Astrocyte of the spinal cord (primary cell): ENCODE results near the gene FAR2.

Experiments
- DNase-seq: peaks from one replicate; pipeline ENCODE4 v3.0.0; 2011; ENCODE audit warnings: low read depth, low spot score
- H3K4me3 ChIP-seq: 2 replicates; pipeline ENCODE4 v1.5.1; 2011; ENCODE audit warnings: low read depth, mild to moderate bottlenecking, low read length, moderate library complexity
- in situ Hi-C: cut with HindIII; loops from 2 replicates; pipeline ENCODE4 v1.10.0; 2017; ENCODE audit warnings: low sequenced_read_pairs
- TF ChIP-seq, protein P1 (sequence below): IDR thresholded peaks from 2 replicates; pipeline ENCODE4 v1.5.1; 2012; ENCODE audit warnings: low read depth, mild to moderate bottlenecking, low read length, inconsistent platforms

Gene FAR2

DNA sequence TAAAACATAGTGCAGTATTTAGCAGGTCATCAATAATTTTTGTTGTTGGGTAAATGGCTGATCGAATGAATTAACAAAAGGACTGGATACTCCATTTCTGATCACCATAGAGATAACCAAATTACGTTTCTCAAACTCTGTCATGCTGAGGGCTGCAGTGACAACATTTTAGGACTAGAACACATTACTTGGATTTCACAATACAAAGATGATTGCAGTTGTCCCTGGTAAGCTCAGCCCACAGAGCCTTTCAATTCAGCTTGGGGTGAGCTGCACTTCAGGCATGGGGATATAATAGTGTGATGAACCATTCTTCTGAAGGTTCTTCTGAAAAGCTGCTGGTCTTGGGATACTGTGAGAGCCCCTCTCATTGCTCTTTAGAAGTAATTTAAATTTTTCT lies 74.3 kb downstream of the FAR2 start:
- TF ChIP-seq, protein P1, sequence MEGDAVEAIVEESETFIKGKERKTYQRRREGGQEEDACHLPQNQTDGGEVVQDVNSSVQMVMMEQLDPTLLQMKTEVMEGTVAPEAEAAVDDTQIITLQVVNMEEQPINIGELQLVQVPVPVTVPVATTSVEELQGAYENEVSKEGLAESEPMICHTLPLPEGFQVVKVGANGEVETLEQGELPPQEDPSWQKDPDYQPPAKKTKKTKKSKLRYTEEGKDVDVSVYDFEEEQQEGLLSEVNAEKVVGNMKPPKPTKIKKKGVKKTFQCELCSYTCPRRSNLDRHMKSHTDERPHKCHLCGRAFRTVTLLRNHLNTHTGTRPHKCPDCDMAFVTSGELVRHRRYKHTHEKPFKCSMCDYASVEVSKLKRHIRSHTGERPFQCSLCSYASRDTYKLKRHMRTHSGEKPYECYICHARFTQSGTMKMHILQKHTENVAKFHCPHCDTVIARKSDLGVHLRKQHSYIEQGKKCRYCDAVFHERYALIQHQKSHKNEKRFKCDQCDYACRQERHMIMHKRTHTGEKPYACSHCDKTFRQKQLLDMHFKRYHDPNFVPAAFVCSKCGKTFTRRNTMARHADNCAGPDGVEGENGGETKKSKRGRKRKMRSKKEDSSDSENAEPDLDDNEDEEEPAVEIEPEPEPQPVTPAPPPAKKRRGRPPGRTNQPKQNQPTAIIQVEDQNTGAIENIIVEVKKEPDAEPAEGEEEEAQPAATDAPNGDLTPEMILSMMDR: no peak
- H3K4me3 ChIP-seq: no peak overlapping the region
- DNase-seq: no peak
- in situ Hi-C loops: no loop called here

DNA sequence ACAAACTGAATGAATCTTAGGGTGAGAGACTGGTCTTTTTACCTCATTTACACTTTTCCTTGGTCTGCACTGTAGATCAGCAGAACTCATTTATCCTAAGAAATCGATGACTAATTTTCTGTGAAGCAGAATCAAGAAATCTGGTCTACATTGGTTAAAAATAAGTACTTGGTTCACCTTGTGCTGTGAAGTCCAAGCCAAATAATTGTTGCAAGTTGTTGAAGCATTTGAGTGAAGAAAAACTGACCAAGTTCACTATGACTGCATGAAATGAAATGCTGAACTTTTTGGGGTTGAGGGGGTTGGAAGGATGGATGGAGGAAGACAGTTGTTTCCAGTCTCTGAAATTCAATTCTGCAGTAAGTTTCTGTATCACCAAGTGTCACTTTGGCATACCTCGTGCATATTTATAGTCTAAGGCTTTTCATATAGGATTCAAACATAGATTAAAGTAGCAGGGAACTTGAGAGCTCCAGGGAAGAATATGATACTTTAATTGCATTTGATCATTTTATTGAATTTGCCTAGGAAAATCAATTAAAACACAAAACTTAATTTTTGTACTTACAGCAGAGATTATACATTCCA lies 75.0 kb downstream of the FAR2 start:
- no peak for DNase-seq
- TF ChIP-seq, protein P1: no peak
- in situ Hi-C loops: no loop called here
- H3K4me3 ChIP-seq: no peak overlapping the region

DNA sequence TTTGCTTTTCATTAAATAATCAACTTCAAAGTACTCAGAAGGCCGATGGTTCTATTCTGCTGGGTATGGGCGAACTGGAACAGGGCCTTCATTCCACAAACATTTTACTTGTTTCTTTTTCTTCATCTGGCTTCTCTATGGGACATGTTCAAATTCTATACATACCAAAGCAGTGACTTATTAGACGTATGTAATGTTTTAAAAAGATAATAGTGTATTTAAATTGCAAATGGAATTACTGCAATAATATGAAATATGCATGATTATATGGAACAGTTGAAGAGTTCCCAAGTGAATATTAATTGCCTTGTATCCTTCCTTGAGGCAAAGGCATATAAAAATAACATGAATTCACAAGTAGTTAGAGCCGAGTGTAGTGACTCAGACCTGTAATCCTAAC lies 75.5 kb downstream of the FAR2 start:
- peak; percentile 45 for DNase-seq
- TF ChIP-seq, protein P1: no peak
- no peak overlapping the region for H3K4me3 ChIP-seq
- in situ Hi-C loops: no loop called here

DNA sequence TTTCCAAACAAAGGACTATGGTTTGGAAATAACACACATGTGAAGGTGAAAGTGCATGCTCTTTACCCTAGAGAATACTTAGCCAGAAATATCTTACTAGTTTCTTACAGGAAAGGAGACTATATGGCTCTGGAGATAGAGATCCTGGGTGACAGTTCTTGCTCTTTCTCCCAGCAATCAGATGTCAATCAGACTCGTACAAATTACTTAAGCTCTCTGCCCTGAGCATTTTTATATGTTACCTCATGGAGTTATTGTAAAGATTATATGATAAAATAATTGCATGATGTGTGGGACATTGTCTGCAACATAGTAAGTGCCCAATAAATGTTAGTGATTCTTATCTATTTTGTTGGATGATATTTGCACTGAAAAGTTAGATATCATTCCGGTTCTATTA lies 76.8 kb downstream of the FAR2 start:
- TF ChIP-seq, protein P1: no peak
- in situ Hi-C loops: no loop called here
- no peak for DNase-seq

DNA sequence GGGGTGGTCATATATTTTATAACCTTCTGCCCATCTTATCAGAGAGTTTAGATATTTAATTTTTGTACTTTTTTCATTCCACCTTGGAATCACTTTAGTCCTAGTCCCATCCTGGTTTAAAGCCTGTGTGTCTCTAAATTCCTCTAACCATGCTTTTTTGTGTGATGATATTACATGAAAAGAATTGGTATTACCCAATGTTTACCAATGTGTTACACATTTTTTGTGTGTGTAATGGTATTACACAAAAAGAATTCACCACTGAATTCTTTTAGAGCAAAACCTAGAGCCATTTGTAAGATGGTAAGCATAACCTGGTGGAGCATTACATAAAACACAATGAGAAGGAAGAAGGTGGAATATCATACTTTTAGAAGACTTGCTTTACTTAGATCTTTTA lies 77.5 kb downstream of the FAR2 start:
- no peak overlapping the region for H3K4me3 ChIP-seq
- TF ChIP-seq, protein P1: no peak
- in situ Hi-C loops: no loop called here
- no peak for DNase-seq

More for the DNA sequence above, 76.8 kb downstream of the FAR2 start:
- H3K4me3 ChIP-seq: no peak overlapping the region

DNA sequence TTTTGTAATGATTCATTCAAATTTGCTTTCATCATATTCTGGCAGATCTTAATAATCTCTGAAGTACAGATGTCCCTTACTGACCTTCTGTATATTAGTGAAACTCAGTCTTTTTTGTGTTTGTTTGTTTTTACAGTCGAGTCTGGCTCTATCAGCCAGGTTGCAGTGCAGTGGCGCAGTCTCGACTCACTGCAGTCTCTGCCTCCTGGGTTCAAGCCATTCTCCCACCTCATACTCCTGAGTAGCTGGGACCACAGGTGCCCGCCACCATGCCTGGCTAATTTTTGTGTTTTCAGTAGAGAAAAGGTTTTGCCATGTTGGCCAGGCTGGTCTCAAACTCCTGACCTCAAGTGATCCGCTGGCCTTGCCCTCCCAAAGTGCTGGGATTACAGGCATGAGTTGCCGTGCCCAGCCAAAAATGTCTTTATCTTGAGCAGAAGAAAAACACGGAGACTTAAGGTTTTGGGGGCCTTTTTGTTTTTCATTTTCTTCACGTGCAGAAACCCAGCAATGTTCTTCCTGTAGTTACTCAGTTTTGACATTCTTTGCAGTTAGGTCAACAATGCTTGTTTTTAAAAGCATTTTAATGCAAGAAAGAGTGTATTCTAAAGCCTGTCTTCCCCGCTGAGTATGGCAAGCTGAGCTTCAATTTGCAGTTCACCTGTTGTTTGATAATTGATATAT lies 79.5 kb downstream of the FAR2 start:
- H3K4me3 ChIP-seq: no peak overlapping the region
- TF ChIP-seq, protein P1: no peak
- DNase-seq: no peak
- in situ Hi-C loops: no loop called here

DNA sequence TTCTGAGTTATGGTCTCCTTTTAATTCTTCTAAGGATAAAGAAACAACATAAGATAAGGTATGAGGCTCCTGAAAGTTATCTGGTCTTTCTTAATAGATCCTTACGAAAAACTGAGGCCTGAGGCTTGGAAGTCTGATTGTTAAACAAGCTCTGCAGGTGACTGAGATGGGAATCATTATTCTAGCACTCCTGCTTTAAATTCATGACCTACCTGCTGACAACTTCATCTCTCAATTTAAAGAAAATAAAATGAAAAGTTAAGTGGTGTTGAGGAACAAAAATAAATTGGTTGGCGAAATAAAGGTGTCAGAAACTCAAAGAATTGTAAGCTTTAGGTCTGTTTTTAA lies 80.1 kb downstream of the FAR2 start:
- H3K4me3 ChIP-seq: no peak overlapping the region
- TF ChIP-seq, protein P1: no peak
- DNase-seq: no peak
- in situ Hi-C loops: no loop called here
